Lung (tissue), 12 donors: Measurements from ENCODE around the gene PSMC4. TPM values are rescaled to one million over a fixed set of nuclear protein-coding genes. Genes with fewer than 3 reads are reported as not detected.

ENCODE experiments used
- ATAC-seq: fragments of 200-7000 bp; cut with Tn5 transposase; one replicate; pipeline ENCODE4 v1.9.1; 2020; ENCODE audit warnings: moderate number of reproducible peaks; ENCODE audit not compliant: insufficient read depth, low FRiP score
- DNase-seq, 3 donors: peaks; one replicate each; pipeline ENCODE4 v3.0.0-alpha.2; 2013 to 2017
- H3K27ac ChIP-seq, 2 donors: one replicate each; pipeline ENCODE4 v1.5.1; 2013; ENCODE audit warnings: mild to moderate bottlenecking in 2 of 2, moderate library complexity in 2 of 2, control low read depth in 1 of 2, inconsistent platforms in 1 of 2, low read depth in 1 of 2, low read length in 1 of 2
- H3K27me3 ChIP-seq, 3 donors: one replicate each; pipeline ENCODE4 v1.5.1; 2013; ENCODE audit warnings: low read length in 2 of 3; ENCODE audit not compliant: control insufficient read depth in 3 of 3, insufficient read depth in 3 of 3
- H3K36me3 ChIP-seq, 4 donors: one replicate each; pipeline ENCODE4 v1.5.1; 2013; ENCODE audit warnings: low read length in 4 of 4, mild to moderate bottlenecking in 1 of 4, moderate library complexity in 1 of 4; ENCODE audit not compliant: control insufficient read depth in 4 of 4, insufficient read depth in 4 of 4
- H3K4me1 ChIP-seq, 5 donors: one replicate each; pipeline ENCODE4 v1.5.1; 2013; ENCODE audit warnings: low read length in 5 of 5, mild to moderate bottlenecking in 2 of 5, moderate library complexity in 1 of 5; ENCODE audit not compliant: control insufficient read depth in 5 of 5, insufficient read depth in 5 of 5
- H3K4me3 ChIP-seq: one replicate; pipeline ENCODE4 v1.5.1; 2013; ENCODE audit warnings: mild to moderate bottlenecking, control low read depth, moderate library complexity
- H3K9ac ChIP-seq, 2 donors: one replicate each; pipeline ENCODE4 v1.5.1; 2013; ENCODE audit warnings: low read length in 2 of 2, control low read depth in 1 of 2; ENCODE audit not compliant: insufficient read depth in 1 of 2
- H3K9me3 ChIP-seq, 4 donors: one replicate each; pipeline ENCODE4 v1.5.1; 2013; ENCODE audit warnings: low read length in 3 of 4, mild to moderate bottlenecking in 1 of 4, moderate library complexity in 1 of 4; ENCODE audit not compliant: control insufficient read depth in 4 of 4, insufficient read depth in 3 of 4
- WGBS, 2 donors: extraction: QIAGEN DNeasy Blood & Tissue Kit; methylation state at CpG; one replicate each; pipeline ENCODE4 v1.1.7; 2013; 5-methylcytosine and 5-hydroxymethylcytosine counted together
- polyA plus RNA-seq, 2 donors: library from polyadenylated mRNA; stranded (reverse); fragments of 200-250 nt; gene quantifications; one replicate each; pipeline ENCODE4 v1.2.1, GENCODE V29; 2013
- total RNA-seq, 2 donors: library from RNA; depleted of rRNA in 1 of 2; stranded (reverse); fragments of >200 nt in 1 of 2; gene quantifications; one replicate each; pipeline ENCODE4 v1.2.1, GENCODE V29; 2014 to 2021
- TF ChIP-seq, protein P1 (sequence below): IDR thresholded peaks from 2 replicates; pipeline ENCODE4 v1.5.1; 2012; ENCODE audit warnings: mild to moderate bottlenecking; ENCODE audit errors: control extremely low read depth, extremely low read depth
- donor health status: control.
- donor health status: control.
- donor health status: Bipolar disorder and iron deficiency.
- donor health status: healthy.
- donor health status: DM: yes; HTN: yes; CAD: no.

PSMC4 gene
- total and polyA plus RNA-seq, 4 donors = 45.2 to 95.4 (median 87.2) TPM

DNA sequence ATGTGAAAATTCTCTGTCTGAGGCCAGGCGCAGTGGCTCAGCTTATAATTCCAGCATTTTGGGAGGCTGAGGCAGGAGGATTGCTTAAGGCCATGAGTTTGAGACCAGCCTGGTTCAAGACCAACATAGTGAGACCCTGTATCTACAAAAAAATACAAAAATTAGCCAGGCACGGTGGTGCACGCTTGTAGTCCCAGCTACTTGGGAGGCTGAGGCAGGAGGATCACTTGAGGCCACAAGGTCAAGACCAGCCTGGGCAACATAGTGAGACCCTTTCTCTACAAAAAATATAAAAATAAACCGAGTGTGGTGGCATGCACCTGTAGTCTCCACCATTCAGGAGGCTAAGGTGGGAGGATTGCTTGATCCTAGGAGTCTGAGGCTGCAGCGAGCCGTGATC lies 34.3 kb upstream of the PSMC4 start:
- no peak overlapping the region for H3K4me3 ChIP-seq
- ATAC-seq = no peak
- no peaks in the 10 kb centered on the region for H3K27me3 ChIP-seq
- peaks cover 0 to 2% (median 0%) of the 10 kb centered on the region in 5 donors for H3K4me1 ChIP-seq
- no peak overlapping the region for H3K9ac ChIP-seq
- no peaks in the 10 kb centered on the region for H3K36me3 ChIP-seq
- H3K9me3 ChIP-seq = peaks cover 0 to 2% (median 0%) of the 10 kb centered on the region in 4 donors
- TF ChIP-seq, protein P1, sequence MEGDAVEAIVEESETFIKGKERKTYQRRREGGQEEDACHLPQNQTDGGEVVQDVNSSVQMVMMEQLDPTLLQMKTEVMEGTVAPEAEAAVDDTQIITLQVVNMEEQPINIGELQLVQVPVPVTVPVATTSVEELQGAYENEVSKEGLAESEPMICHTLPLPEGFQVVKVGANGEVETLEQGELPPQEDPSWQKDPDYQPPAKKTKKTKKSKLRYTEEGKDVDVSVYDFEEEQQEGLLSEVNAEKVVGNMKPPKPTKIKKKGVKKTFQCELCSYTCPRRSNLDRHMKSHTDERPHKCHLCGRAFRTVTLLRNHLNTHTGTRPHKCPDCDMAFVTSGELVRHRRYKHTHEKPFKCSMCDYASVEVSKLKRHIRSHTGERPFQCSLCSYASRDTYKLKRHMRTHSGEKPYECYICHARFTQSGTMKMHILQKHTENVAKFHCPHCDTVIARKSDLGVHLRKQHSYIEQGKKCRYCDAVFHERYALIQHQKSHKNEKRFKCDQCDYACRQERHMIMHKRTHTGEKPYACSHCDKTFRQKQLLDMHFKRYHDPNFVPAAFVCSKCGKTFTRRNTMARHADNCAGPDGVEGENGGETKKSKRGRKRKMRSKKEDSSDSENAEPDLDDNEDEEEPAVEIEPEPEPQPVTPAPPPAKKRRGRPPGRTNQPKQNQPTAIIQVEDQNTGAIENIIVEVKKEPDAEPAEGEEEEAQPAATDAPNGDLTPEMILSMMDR = no peak
- 90 to 92% methylated on average over 6 of the region's 6 CpGs for WGBS, 2 donors
- H3K27ac ChIP-seq = no peak overlapping the region
- no peak for DNase-seq

DNA sequence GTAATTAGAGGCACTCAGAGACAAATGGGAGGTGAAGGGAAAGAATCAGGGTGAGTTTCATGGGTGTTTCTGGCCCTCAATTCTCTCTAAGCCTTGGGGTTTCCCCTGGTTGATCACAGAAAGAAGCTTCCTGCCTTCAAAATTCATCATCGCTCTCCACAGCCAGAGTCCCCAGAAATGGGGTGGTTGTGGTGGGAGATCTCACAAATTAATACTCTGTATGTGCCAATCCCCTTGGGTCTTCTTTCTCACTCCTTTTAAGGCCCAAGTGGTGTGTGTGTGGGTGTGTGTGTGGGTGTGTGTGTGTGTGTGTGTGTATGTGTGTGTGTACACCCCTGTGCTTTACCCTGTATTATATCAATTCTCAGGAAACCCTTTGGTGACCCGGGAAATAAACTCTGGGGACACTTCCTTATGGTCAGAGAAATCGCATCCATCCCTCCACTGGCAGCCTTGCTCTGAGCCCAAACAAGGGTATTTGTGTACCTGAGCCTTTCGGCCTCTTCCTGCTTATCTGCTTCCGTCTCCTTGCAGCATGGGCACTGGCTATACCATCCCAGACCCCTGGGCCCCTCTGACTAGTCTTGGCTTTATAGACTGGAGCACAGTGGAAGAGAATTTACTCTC lies 33.8 kb upstream of the PSMC4 start:
- no peak overlapping the region for H3K4me3 ChIP-seq
- no peaks in the 10 kb centered on the region for H3K36me3 ChIP-seq
- no peak overlapping the region for H3K9ac ChIP-seq
- DNase-seq (no peak), ATAC-seq (no peak)
- H3K4me1 ChIP-seq = peaks cover 0 to 2% (median 0%) of the 10 kb centered on the region in 5 donors
- TF ChIP-seq, protein P1 = no peak
- H3K27ac ChIP-seq = no peak overlapping the region
- 47 to 61% methylated on average over 5 of the region's 5 CpGs for WGBS, 2 donors
- peaks cover 0 to 2% (median 0%) of the 10 kb centered on the region in 4 donors for H3K9me3 ChIP-seq
- no peaks in the 10 kb centered on the region for H3K27me3 ChIP-seq

DNA sequence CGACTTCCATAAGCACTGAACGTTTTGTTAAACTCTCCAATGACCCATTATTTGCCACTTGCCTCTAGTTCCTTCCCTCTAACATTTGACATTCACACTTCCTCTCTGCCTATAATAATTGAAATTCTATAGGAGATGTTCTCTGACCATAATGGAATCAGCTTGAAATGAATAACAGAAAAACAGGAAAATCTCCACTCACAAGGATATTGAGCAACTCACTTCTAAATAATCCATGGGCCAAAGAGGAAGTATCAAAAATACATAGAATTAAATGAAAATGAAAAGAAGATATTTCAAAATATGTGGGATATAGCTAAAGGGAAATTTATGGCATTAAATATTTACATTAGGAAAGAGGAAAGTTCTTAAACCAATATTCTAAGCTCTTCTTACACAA lies 33.2 kb upstream of the PSMC4 start:
- H3K27ac ChIP-seq = no peak overlapping the region
- ATAC-seq (no peak), DNase-seq (no peak)
- peaks cover 0 to 3% (median 0%) of the 10 kb centered on the region in 5 donors for H3K4me1 ChIP-seq
- no peak overlapping the region for H3K9ac ChIP-seq
- H3K36me3 ChIP-seq = no peaks in the 10 kb centered on the region
- no peaks in the 10 kb centered on the region for H3K27me3 ChIP-seq
- TF ChIP-seq, protein P1 = no peak
- no peak overlapping the region for H3K4me3 ChIP-seq
- 23 to 29% methylated on average over 2 of the region's 2 CpGs for WGBS, 2 donors
- H3K9me3 ChIP-seq = peaks cover 0 to 2% (median 0%) of the 10 kb centered on the region in 4 donors

DNA sequence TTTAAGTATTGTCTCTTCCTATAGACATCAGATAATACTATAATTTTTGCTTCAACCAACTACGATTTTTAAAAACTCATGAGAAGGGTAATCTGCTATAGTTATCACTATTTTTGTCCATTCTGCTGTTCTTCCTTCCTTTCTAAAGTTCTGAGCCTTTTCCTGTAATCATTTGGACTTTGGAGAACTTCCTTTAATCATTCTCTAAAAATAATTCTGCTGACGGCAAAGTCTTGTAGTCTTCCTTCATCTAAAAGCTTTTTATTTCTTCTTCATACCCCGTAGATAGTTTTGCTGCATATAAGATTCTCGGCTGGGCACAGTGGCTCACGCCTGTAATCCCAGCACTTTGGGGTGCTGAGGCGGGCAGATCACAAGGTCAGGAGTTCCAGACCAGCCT lies 31.4 kb upstream of the PSMC4 start:
- TF ChIP-seq, protein P1 = no peak
- no peaks in the 10 kb centered on the region for H3K36me3 ChIP-seq
- H3K9ac ChIP-seq = no peak overlapping the region
- H3K27ac ChIP-seq = no peak overlapping the region
- H3K4me1 ChIP-seq = peaks cover 0 to 3% (median 0%) of the 10 kb centered on the region in 5 donors
- ATAC-seq = no peak
- no peak for DNase-seq
- 70 to 75% methylated on average over 6 of the region's 6 CpGs for WGBS, 2 donors
- H3K9me3 ChIP-seq = peaks cover 0 to 2% (median 0%) of the 10 kb centered on the region in 4 donors
- H3K27me3 ChIP-seq = no peaks in the 10 kb centered on the region
- H3K4me3 ChIP-seq = no peak overlapping the region
